Hematopoietic multipotent progenitor cell treated with erythropoietin and hydrocortisone succinate and interleukin-3 and kit ligand, for 8 days (in vitro differentiated cells): Measurements from ENCODE around the gene CLDN4.
"Not testable (repeated sequence)": the region's sequence is repeated elsewhere in the genome, so short reads cannot be mapped to it uniquely, and the experiment has no call there.

Experiments
- DNase-seq: peaks from one replicate; pipeline ENCODE4 v3.0.0-alpha.2; 2015

The CLDN4 gene

GRCh38 chr7:73830681-73831583, at the start of gene CLDN4:
CLDN4 (plus strand) TSS chr7:73830996; CDS start chr7:73831202, 206 bp downstream.
- no peak for DNase-seq

- DNase-seq = no peak
Observed at GRCh38 chr7:73786588-73786987, 44.2 kb upstream of the CLDN4 start.

GRCh38 chr7:73787786-73788048, 43.1 kb upstream of the CLDN4 start:
- not testable (repeated sequence) for DNase-seq

- no peak for DNase-seq
Observed at GRCh38 chr7:73789051-73789450, 41.7 kb upstream of the CLDN4 start.

GRCh38 chr7:73791170-73791690, 39.6 kb upstream of the CLDN4 start:
- DNase-seq = not testable (repeated sequence)

GRCh38 chr7:73795188-73795587, 35.6 kb upstream of the CLDN4 start:
- DNase-seq = not testable (repeated sequence)

- not testable (repeated sequence) for DNase-seq
Observed at GRCh38 chr7:73796656-73797055, 34.1 kb upstream of the CLDN4 start.

GRCh38 chr7:73797176-73797575, 33.6 kb upstream of the CLDN4 start:
- not testable (repeated sequence) for DNase-seq

- DNase-seq = no peak
Observed at GRCh38 chr7:73799282-73800141, 31.3 kb upstream of the CLDN4 start.

GRCh38 chr7:73801577-73801976, 29.2 kb upstream of the CLDN4 start:
- no peak for DNase-seq

GRCh38 chr7:73802459-73802858, 28.3 kb upstream of the CLDN4 start:
- DNase-seq = no peak

GRCh38 chr7:73809467-73809951, 21.3 kb upstream of the CLDN4 start:
- no peak for DNase-seq

- DNase-seq = no peak
Observed at GRCh38 chr7:73810998-73811360, 19.8 kb upstream of the CLDN4 start.

- peak; percentile 75 for DNase-seq
Observed at GRCh38 chr7:73811760-73812168, 19.0 kb upstream of the CLDN4 start.

- no peak for DNase-seq
Observed at GRCh38 chr7:73812996-73813395, 17.8 kb upstream of the CLDN4 start.

- DNase-seq = no peak
Observed at GRCh38 chr7:73815436-73815835, 15.4 kb upstream of the CLDN4 start.

GRCh38 chr7:73817121-73817520, 13.7 kb upstream of the CLDN4 start:
- no peak for DNase-seq

GRCh38 chr7:73820013-73820412, 10.8 kb upstream of the CLDN4 start:
- DNase-seq = no peak

GRCh38 chr7:73821597-73822285, 9.1 kb upstream of the CLDN4 start:
- not testable (repeated sequence) for DNase-seq

GRCh38 chr7:73822319-73823173, 8.2 kb upstream of the CLDN4 start:
- DNase-seq = peak; percentile 75

GRCh38 chr7:73823257-73823656, 7.5 kb upstream of the CLDN4 start:
- DNase-seq = no peak
